NCI-H446 treated with DMSO at 0.1 percent for 48 hours (cell line): Measurements from ENCODE around the gene ZNF609.
A peak's percentile ranks its signal among the peaks of the same experiment; 100 is the strongest.
"Not testable (repeated sequence)": the region's sequence is repeated elsewhere in the genome, so short reads cannot be mapped to it uniquely, and the experiment has no call there.

Source experiments
- DNase-seq: peaks from one replicate; lab custom pipeline; 2025; lab: John Stamatoyannopoulos, UW

Gene ZNF609

DNA sequence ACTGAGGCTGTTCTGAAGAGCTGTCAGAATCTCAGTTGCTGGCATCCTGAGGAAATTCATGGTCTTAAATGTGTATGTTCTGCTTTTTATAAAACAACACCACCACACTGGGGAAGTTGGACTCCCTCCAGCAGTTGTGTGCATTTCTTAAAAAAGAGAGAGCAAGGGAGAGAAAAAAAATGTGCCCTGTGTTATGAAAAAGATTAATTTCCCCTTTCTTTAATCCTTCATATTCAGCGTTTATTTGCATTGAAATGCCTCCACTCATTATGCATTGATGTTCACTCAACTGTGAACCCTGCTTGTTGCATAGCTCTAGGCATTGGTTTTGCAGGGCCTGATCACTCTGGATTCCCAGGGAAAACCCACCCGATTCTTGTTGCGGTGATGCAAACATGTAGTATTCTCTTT lies 4.4 kb upstream of the ZNF609 start:
- no peak for DNase-seq

DNA sequence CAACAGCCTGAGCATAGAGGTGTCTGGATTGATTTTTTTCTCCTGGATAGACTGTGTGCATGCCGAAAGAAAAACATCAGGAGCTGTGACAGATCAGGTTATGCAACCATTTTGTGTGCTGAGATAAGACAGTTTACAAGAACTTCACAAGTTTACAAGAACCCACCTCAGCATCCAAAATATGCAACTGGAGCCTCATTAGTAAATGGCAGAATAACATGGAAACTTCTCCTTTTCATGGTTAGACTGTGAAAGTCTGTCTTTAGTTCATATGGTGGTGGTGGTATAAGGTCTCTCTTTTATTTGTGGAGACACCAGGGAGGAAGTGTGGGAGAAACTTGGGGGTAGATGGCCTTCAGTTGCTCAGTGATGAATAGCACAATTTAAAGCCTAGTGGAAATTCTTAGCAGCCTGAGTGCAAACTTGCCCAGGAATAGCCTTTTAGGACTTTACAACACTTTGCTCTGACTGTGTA lies 3.7 kb upstream of the ZNF609 start:
- DNase-seq, result no peak

DNA sequence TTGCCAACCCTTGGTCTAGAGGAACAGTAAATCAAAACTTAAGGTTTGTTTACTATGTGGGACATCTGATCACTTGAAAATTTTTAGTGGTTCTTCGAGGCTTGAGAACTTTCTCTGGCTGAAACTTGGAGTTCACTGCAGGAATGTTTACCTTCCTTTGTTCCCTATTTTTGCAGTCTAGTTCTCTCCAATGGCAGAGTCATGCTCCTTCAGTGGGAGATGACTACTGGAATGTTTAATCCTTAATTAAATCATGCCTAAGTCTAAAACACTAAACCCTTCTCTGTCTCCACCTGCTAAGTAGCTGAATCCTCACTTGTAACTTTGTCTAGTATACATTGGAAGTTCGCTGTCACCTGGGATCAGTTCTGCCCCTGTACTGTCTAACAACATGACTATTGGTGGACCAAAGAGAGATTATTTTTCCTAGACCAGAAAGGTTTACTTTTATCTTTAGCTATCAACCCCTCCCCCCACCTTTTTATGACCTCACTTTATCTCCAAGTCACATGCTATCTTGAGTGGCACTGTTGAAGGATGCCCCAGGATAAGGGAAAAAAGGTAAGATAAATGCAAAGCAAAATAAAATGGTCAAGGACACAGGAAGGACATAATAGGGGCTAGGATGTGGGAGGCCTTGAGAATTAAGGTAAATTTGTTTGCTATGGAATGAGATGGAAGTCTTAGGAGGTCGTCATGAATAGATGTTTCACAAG lies 1.2 kb upstream of the ZNF609 start:
- DNase-seq, result no peak

DNA sequence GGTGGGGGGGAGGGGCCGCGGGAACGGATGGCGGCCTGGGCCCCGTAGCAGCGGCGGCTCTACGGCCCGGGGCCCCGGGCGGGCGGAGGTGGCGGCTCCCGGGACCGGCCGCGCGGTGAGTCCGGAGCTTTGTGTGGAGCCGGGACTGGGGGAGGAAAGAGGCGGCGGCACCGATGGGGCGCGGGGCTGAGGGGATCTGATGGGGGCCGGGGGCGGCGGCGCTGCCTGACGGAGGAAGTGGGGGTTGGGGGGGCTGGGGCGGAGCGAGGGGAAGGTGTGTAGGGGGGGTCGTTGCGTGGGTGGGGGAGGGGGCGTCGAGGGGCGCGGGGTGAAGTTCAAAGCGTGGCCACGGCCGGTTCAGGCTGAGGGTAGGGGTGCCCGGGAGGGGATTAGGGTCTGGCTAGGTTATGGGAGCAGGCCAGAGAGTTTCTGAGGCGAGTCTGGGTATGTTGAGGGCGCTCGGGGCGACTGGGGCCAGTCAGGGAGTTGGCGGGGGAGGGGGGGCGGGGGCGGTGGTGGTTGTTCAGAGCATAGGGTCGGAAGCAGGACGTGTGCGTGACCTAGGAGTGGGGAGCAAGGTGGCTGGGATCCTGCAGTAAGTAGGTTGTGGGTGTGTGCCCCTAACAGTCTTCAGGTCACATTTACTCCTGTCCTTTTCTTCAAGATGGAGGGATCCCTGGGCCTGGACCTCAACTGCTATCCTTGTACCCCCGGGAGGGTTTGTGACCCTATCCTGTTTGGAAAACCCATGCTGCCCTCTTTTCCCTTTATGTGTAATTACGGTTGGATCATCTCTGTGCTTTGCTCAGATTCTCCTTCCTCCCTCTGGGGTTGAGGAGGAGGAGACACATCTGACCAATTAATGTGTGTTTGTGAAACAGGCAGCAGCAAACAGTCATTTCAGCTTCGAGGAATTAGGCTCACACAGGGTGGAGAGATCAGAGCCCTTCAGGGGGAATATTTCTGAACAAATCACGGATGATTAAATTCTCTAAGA lies 644 bp downstream of the ZNF609 start:
- peak; percentile 30 for DNase-seq

DNA sequence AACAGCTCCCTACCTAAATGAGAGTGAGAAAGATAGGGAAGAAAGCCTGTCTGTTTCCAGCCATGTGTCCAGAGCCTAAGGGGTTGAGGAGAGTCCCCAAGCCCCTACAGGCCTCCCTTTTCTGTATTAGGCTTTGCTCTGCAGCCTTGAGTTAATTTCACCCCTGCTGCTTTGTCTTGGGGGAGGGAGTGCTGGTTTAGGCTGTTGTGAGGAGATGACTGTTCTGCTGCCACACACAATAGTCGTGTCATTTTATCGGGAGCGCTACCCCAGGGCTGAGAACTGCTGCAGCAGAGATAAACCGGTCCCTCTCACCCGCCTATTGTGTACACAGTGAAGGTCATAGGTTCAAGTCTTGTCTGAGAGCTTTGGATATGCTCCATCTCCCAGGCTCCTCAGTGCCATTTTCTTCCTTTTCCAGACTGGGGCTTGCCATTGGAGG lies 1.4 kb downstream of the ZNF609 start:
- DNase-seq, result no peak

DNA sequence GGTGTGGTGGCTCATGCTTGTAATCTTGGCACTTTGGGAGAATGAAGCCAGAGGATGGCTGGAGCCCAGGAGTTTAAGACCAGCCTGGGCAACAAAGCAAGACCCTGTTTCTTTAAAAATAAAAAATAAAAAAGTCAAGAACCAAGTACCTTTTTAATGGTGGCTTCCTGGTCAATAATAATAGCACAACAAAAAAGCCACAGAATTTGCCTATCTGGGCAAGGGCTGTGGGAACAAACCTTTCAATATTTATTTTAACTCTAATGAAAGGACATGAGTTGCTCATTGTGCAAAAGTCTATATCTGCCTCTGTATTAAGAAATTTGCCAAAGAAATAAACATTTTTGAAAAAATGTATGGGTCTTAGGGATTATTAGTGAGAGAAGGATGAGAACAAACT lies 2.1 kb downstream of the ZNF609 start:
- DNase-seq, result no peak

DNA sequence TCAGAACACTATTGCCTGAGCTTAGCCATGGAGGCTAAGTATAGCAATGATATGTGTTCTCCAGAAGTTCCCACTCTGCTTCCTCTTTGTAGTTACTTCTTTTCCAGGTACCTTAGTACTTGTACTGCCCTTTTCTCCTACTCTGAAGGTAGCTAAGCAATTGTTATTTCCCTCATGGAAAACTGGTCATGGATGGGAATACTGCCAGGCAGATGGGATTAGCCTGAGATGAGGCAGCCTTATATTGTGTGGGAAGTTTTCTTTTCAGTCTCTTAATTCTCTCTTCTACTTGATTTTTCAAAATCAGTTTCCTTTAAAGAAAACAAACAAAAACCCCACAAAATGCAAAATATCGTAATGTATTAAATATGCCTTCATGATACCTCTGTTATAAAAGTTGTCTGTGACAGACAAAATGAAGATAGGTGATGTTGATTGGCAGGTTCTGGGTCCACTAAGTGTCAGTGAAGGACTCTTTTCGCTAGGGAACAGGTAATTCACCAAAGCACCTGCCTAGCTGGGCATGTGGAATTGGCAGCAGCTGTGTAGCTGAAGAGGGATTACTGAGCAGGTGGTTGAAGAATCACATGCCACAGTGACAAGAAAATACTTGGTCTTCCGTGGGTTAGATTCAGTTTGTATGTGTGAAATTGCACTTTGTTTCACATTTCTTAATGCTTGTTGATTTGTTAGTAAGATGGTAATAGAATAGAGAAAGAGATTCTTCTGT lies 4.1 kb downstream of the ZNF609 start:
- no peak for DNase-seq

DNA sequence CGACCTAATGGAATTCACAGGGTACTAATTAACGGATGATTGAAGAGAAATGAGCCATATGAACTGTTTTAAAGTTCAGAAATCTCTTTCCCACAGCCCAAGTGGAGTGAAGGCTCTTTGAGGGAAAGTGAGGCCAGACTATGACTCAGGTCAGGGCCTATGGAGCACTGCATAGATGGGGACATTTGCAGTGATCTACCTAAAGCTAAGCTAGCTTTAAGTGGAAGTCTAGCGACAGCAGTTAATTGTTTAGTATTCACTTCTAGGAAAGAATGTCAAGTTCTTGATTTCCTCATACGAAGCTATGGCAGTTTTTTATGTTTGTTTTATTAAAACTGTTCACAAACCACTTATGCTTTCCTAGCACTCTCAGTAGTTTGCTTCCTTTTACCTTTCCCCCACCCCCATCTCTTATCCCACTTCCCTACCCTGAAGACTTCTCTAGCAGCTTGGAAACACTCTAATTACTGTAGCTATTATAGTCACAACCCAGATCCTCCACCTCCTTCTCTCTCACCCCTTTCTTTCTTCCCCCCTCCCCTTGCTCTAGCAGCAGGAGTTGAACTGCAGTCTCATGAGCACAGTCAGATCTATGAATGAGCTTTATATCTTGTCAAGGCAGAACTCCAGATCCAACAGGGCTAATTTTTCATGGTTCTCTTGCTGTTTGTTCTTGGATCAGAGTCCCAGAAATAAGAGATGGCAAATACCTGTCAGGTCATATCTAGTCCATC lies 6.2 kb downstream of the ZNF609 start:
- DNase-seq, result no peak

DNA sequence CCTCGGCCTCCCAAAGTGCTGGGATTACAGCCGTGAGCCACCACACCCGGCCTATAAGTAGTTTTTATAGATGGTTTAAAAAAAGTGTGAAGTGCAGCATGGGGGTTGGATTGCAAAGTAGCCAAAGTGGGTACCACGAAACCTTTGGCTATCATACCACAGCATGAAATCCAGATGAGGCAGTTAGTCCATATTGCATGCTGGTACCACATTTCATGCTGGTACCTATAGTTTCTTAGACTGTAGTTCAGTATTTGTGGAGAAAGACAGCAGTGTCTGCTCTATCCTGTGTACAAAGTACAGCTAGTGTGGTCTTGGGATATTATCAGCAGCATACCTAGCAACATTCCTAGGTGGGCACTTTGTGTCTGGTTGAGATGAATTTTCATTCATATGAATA lies 11.8 kb downstream of the ZNF609 start:
- no peak for DNase-seq

DNA sequence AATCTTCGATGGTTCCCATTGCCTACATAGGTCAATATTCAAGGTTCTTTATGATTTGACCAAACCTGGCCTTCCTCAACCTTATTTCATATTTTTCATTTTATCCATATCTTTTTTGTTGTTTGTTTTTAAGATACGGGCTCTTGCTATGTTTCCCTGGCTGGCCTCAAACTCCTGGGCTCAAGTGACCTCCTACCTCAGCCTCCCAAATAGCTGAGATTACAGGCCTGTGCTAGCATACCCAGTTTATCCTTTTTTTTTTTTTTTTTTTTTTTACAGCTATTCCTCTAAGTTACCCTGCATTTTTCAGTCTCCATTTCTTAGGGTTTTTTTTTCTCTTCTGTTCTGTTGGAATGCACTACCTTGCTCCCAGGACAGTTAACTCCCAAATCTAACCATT lies 14.5 kb downstream of the ZNF609 start:
- DNase-seq, result no peak

DNA sequence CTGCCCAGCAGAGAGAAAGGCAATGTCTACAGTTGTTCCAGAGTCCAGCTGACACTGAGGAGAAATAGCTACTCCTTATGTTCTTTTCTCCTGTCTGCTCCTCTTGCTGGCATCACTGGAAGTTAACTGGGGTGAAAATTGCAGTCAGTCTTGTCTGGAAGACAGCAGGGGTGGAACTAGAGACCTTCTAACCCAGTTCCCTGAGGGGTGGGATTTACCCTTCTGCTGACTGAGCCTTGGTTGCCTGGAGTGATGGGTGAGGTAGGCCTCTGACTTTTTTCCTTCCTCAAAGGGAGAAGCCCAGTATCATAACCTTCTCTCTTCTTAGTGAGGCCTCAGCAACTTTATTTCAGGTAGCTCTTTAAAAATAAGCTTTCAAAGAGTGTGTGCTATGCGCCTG lies 16.2 kb downstream of the ZNF609 start:
- no peak for DNase-seq

DNA sequence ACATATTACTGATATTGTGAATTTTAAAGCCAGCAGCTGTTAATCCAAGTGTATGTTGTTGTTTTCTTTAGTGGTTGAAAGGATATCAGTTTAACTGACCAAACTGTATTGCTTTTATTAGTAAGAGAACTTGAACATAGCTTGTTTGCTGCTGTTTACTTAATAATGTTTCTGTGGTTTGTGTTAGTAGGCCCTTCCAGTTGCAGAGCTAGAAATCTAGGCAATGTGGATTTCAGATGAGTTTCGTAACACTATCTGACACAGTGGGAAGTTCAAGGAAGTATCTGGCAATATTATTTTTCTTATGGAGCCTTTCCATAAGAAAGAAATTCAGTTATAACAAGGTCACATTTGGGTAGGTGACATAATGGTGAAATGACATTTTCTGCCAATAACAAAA lies 18.5 kb downstream of the ZNF609 start:
- no peak for DNase-seq

DNA sequence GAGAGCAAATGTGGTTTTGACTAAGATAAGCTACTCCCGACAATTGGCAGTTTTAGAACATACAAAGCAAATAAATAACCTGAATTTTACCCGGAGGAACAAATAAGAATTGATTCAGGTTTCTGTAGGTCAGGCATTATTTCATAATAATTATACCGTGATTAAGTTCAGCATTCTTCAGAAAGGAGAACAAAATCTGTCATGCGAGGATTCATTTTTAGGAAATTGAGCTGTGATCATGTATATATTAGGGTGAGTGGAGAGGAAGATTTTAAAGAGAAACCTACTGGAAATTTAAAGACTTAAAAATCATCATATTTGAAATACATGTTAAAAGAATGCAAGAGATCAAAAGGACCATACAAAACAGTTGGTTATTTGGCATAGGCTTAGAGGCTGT lies 20.5 kb downstream of the ZNF609 start:
- DNase-seq, result no peak

DNA sequence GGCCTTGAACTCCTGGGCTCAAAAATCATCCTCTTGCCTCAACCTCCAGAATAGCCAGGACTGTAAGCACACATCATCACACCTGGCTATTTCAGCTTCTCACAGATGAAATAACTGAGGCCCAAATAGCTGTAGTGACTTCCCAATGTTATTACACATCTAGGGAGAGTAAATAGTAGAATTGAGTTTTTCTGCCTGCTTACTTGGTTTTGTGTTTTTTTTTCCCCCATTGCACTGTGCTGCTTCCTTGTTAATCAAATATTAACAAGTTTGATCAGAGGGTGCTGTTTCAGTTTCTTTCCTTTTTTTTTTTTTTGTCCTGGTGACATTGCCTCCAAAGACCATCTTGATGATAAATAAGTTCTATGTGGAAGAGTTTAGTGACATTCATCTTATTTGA lies 23.4 kb downstream of the ZNF609 start:
- no peak for DNase-seq

DNA sequence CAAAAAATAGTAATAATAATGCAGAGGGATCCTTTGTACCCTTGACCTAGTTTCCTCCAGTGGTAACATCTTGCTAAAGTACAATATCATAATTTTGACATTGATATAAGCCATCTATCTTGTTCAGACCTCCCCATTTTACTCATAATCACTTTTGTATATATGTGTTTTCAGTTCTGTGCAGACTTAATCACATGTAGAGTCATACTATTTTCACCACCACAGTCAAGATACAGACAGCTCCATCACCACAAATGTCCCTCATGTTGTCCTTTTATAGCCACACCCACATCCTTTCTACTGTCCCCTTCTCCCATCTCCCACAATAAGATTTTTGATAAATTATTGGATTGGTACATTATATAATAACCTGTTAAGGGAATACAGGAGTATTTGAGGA lies 25.4 kb downstream of the ZNF609 start:
- DNase-seq, result no peak

DNA sequence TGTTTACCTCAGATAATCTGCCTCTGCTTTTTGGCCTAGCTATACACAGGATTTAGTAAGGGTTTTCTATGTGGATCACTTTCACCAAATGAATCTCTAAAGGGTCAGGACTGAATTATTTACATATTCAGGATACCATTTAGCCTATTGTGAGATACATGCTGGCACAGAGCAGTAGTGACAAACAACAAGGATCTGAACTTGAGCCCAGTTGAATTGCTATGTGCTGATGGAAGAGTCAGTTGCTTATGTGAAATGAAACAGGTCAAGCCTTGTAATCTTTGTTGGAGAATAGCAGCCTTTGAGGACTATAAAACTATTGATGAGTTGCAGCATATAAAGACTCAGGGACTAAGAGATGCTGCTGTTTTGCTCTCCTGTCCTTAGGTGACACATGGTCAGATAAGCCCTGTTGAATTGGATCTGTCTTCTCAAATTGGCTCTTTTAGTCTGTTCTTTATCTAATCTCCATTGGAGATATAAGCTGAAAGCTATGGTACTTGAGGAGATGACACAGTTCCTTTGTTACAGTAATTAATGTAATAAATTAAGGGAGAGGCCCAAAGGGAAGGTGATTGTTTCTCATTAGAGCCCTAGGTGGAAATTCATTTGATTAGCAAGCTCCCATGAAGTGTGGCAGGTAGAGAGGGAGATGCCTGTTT lies 30.4 kb downstream of the ZNF609 start:
- no peak for DNase-seq

DNA sequence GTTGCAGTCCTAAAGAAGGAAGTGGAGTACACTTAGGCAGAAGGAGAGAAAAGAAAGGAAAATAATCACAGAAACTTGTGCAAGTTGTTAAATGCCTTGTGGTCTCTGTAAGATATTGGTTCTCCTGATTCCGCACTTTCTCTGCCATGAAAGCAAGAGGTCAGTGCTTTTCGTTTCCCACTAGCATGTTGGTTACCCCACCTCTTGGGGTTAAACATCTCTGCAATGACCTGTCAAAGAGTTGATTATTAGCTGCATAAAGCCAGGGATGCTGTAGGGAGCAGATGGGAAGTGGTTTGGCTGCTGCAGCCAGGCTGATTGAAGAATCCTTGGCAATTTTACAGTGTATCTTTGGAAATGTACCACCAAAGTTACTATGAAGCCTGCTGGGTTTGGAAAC lies 33.3 kb downstream of the ZNF609 start:
- DNase-seq, result peak; percentile 2

DNA sequence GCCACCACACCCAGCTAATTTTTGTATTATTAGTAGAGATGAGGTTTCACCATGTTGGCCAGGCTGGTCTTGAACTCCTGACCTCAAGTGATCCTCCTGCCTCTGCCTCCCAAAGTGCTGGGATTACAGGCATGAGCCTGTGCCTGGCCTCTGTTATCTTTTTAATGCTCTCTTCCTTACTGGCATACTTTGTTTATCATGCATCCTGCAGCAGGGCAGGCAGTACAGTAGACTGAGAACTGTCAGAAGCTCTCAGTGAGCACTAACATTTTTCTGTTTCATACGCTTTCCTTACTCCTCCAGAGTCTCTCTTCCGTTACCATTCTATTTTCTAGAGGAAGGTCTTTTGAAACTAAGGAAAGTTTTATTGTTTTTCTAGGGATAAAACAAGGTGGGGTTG lies 35.6 kb downstream of the ZNF609 start:
- DNase-seq, result not testable (repeated sequence)

DNA sequence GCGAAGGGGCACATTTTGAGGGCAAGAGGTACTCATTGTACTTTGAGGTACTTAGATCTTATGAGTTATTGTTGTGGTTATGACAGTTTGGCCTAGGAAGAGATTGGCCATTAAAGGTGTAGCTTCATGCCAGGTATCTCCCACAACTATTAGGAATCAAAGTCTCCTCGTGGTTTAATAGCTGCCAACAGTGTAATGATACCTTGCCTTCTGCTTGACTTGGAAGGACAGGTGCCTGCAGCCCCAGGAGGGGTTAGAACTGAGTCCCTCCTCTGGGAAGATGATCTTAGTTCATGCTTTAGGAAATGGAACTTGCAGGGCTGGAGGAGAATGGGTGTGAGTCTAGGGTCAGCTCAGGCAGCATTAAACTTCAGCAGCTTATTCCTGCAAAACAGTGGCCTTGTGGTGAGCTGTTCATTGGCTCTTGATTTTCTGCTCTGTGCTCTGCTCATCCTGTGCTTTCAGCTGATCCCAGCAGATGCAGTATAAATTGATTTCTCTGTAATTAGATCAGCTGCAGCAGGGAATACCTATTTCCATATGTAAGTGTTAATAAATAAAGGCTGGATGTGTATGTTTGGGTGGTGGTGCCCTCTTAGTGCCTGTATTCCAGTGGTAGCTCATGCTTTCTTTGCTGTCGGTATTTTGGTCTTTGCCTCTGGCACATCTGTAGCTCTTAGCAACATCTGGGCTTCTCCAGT lies 40.5 kb downstream of the ZNF609 start:
- no peak for DNase-seq

DNA sequence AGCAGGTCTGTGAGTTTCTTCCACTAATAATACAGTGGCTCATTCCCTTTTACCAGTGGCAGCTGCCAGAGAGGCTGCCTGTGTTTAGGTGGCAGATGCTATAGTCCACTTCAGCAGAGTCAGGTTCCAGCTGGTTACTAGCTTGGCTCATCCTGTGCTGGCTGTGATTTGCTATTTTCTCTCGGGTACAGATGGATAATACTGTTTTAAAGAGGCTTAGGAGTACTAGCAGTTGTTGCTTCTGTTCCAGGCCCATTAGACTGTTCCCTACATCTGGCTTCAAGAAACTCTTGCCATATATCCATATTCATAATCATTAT lies 41.0 kb downstream of the ZNF609 start:
- DNase-seq, result peak; percentile 74

DNA sequence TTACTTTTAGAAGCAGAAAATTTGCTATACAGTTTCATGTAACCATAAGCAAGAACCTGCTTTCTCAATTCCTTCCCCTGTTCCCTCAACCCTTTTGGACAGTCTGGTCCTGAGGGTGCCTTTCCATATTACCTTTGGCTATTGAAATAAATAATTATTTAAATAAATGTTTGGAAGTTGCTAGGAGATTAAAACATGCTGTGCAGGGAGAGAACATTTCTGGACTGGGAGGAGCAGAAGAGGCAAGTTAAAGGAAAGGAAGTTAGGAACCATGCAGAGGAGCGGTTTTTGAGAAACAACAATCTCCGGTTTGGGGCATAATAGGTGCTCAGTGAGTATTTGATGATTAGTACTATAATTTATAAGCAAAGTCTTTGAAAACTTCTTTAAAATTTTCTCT lies 41.8 kb downstream of the ZNF609 start:
- no peak for DNase-seq
